ENCODE data around the gene CORIN.

The CORIN gene, protein sequence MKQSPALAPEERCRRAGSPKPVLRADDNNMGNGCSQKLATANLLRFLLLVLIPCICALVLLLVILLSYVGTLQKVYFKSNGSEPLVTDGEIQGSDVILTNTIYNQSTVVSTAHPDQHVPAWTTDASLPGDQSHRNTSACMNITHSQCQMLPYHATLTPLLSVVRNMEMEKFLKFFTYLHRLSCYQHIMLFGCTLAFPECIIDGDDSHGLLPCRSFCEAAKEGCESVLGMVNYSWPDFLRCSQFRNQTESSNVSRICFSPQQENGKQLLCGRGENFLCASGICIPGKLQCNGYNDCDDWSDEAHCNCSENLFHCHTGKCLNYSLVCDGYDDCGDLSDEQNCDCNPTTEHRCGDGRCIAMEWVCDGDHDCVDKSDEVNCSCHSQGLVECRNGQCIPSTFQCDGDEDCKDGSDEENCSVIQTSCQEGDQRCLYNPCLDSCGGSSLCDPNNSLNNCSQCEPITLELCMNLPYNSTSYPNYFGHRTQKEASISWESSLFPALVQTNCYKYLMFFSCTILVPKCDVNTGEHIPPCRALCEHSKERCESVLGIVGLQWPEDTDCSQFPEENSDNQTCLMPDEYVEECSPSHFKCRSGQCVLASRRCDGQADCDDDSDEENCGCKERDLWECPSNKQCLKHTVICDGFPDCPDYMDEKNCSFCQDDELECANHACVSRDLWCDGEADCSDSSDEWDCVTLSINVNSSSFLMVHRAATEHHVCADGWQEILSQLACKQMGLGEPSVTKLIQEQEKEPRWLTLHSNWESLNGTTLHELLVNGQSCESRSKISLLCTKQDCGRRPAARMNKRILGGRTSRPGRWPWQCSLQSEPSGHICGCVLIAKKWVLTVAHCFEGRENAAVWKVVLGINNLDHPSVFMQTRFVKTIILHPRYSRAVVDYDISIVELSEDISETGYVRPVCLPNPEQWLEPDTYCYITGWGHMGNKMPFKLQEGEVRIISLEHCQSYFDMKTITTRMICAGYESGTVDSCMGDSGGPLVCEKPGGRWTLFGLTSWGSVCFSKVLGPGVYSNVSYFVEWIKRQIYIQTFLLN

GRCh38 chr4:47837908-47838294 lies at the start of gene CORIN:
Gene CORIN, minus strand, starts transcription at chr4:47838067. Its CDS starts 118 bp downstream, at chr4:47837949.
- Histone ChIP-seq H3K36me3 (peaks cover 0 to 4% (median 0%) of the 10 kb centered on the region in 3 donors), H3K4me1 (peaks cover 0 to 42% (median 20%) of the 10 kb centered on the region in 4 donors), H3K4me3 (peak within 1 kb of the TSS; percentile 51 to 58), H3K27me3 (no peaks in the 10 kb centered on the region), H3K9me3 (no peaks in the 10 kb centered on the region), H3K27ac (peak within 1 kb of the TSS in 1 of 2 donors; percentile 35)
- TF ChIP-seq CTCF (IDR thresholded peaks at IDR 0.05), result no peak
- no peak for DNase-seq
- intact Hi-C loops (cut with DNase I; ENCODE audit: low total_unique reads), result loop anchor here (10.0 kb wide), 1 partner anchor 133 kb away; no protein-coding TSS in a partner anchor

- no peak overlapping the region for H3K27ac ChIP-seq
- H3K4me3 ChIP-seq, result no peak overlapping the region
- H3K36me3 ChIP-seq, result peaks cover 58 to 84% (median 59%) of the 10 kb centered on the region in 3 donors
- intact Hi-C loops (cut with DNase I; ENCODE audit: low total_unique reads), result no loop called here
- TF ChIP-seq CTCF (IDR thresholded peaks at IDR 0.05), result no peak
- no peaks in the 10 kb centered on the region for H3K27me3 ChIP-seq
- H3K4me1 ChIP-seq, result no peaks in the 10 kb centered on the region
- no peaks in the 10 kb centered on the region for H3K9me3 ChIP-seq
- no peak for DNase-seq
These were observed 44.4 kb upstream of the CORIN start for GRCh38 chr4:47882228-47882627.

DNA sequence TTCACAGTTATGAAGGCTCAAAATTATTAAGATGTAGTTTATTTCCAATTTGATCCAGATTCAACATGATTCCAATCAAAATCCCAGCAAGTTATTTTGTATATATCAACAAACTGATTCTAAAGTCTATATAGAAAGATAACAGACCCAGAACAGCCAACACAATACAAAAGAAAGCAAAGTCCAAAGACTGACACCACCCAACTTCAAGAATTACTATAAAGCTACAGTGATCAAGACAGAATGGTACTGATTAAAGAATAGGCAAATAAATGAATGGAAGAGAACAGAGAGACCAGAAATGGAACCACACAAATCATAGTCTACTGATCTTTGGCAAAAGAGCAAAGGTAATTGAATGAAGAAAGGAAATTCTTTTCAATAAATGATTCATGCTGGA lies 41.6 kb upstream of the CORIN start:
- intact Hi-C loops (cut with DNase I; ENCODE audit: low total_unique reads), result no loop called here
- Histone ChIP-seq H3K9me3 (no peaks in the 10 kb centered on the region), H3K36me3 (peaks cover 69 to 92% (median 80%) of the 10 kb centered on the region in 3 donors), H3K4me1 (no peaks in the 10 kb centered on the region), H3K27ac (no peak overlapping the region), H3K4me3 (no peak overlapping the region), H3K27me3 (no peaks in the 10 kb centered on the region)
- TF ChIP-seq CTCF (IDR thresholded peaks at IDR 0.05), result no peak
- no peak for DNase-seq

DNA sequence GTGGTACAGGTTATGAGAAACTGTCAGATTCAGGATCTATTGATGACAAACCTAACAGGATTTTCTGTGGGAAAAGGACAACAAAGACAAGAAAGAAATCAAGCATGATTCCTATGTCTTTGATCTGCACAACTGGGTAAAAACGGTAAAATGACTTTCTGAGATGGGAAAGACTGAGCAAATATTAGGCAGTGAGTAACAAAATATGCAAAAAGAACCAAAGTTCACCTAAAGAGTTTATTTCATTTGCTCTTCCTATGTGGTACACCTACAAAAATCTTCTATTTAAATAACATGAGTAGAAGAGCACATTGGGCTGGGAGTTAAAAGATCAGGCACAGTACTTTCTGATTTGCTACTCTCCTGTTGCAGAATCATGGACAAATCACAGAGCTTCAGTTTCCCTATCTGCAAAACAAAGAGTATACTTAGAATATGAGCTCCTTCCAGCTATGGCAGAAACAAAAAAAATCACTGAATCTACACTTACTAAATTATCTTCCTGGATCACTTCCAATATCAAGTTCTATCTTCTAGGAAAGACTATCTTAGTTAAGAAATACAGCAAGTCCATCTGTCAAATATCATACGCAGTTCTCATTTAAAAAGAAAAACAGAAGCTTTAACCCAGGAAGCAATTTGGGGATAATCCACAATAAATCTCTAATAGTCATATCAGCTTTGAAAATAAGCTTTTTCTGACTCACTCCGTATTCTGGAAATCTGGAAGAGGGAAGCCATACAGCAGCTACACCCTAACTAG lies 39.1 kb upstream of the CORIN start:
- Histone ChIP-seq H3K9me3 (peaks cover 0 to 15% (median 8%) of the 10 kb centered on the region in 3 donors), H3K27ac (no peak overlapping the region), H3K4me1 (no peaks in the 10 kb centered on the region), H3K4me3 (no peak overlapping the region), H3K27me3 (no peaks in the 10 kb centered on the region), H3K36me3 (peaks cover 71 to 93% (median 75%) of the 10 kb centered on the region in 3 donors)
- intact Hi-C loops (cut with DNase I; ENCODE audit: low total_unique reads), result no loop called here
- no peak for TF ChIP-seq CTCF (IDR thresholded peaks at IDR 0.05)
- DNase-seq, result no peak

DNA sequence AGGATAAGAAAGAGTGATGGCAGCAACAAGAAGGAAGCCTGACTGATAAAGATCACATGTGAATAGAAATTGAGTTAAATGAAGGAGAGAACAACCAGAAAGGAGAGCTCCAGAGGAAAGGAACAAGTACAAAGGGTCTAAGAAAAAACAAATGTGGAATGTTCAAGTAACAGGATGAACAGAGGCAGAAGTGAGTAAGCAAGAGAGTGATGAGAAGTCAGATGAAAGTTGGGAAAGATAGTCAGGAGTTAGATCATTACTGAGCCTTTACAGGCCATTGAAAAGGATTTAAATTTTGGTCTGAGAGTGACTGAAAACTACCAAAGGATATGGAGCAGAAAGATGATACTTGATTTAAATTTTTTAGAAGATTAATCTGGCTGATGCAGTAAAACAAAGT lies 38.4 kb upstream of the CORIN start:
- Histone ChIP-seq H3K4me1 (no peaks in the 10 kb centered on the region), H3K36me3 (peaks cover 72 to 93% (median 75%) of the 10 kb centered on the region in 3 donors), H3K9me3 (peaks cover 0 to 15% (median 8%) of the 10 kb centered on the region in 3 donors), H3K4me3 (no peak overlapping the region), H3K27me3 (no peaks in the 10 kb centered on the region), H3K27ac (no peak overlapping the region)
- TF ChIP-seq CTCF (IDR thresholded peaks at IDR 0.05), result no peak
- no peak for DNase-seq
- intact Hi-C loops (cut with DNase I; ENCODE audit: low total_unique reads), result no loop called here
